CD14-positive monocyte (primary cell): ENCODE results near the gene RAB31. TPM values are rescaled to one million over a fixed set of nuclear protein-coding genes. Genes with fewer than 3 reads are reported as not detected.

Experiments used
- DNase-seq, 3 donors: peaks; one replicate each; pipeline ENCODE4 v3.0.0-alpha.2; 2011 to 2022
- H2AFZ ChIP-seq: 2 replicates; pipeline ENCODE4 v1.6.0; 2012; ENCODE audit warnings: mild to moderate bottlenecking, low read depth, low read length, inconsistent platforms; ENCODE audit not compliant: insufficient read depth, poor library complexity, severe bottlenecking
- H3K27ac ChIP-seq, 2 donors: 1 replicate in 1 of 2; 2 replicates in 1 of 2; pipeline ENCODE4 v1.5.1; 2012 to 2013; ENCODE audit warnings: low read length in 2 of 2, control low read depth in 1 of 2, inconsistent platforms in 1 of 2, low read depth in 1 of 2, mild to moderate bottlenecking in 1 of 2
- H3K27me3 ChIP-seq, 2 donors: one replicate each; pipeline versions ENCODE4 v1.6.0 to v1.6.1; 2011 to 2013; ENCODE audit warnings: low read length in 2 of 2; ENCODE audit not compliant: control insufficient read depth in 2 of 2, insufficient read depth in 2 of 2
- H3K36me3 ChIP-seq, 2 donors: replicated peaks in 1 of 2; 1 replicate in 1 of 2; 2 replicates in 1 of 2; pipeline versions ENCODE4 v1.5.1 to v1.6.1; 2012 to 2013; ENCODE audit warnings: low read length in 2 of 2, control low read depth in 1 of 2, inconsistent platforms in 1 of 2, mild to moderate bottlenecking in 1 of 2; ENCODE audit not compliant: insufficient read depth in 2 of 2, control insufficient read depth in 1 of 2
- H3K4me1 ChIP-seq, 2 donors: 1 replicate in 1 of 2; 2 replicates in 1 of 2; pipeline versions ENCODE4 v1.5.1 to v1.6.1; 2012 to 2013; ENCODE audit warnings: low read length in 2 of 2, control low read depth in 1 of 2, inconsistent platforms in 1 of 2, mild to moderate bottlenecking in 1 of 2, moderate library complexity in 1 of 2; ENCODE audit not compliant: insufficient read depth in 2 of 2, control insufficient read depth in 1 of 2
- H3K4me2 ChIP-seq: replicated peaks from 2 replicates; pipeline ENCODE3; 2012; ENCODE audit warnings: low read length, moderate library complexity, mild to moderate bottlenecking; ENCODE audit not compliant: poor library complexity, severe bottlenecking; ENCODE audit errors: extremely low read depth
- H3K4me3 ChIP-seq, 3 experiments: fragments of 200-600 bp in 1 of 3; sonication (generic) in 1 of 3; replicated peaks in 1 of 3; 1 replicate in 2 of 3; 2 replicates in 1 of 3; pipeline ENCODE4 v1.5.1; 2011 to 2013; ENCODE audit warnings: low read length in 3 of 3, mild to moderate bottlenecking in 3 of 3, control low read depth in 2 of 3, low read depth in 2 of 3, inconsistent platforms in 1 of 3, moderate library complexity in 1 of 3
- H3K79me2 ChIP-seq: 2 replicates; pipeline ENCODE4 v1.6.0; 2012; ENCODE audit warnings: mild to moderate bottlenecking, control low read depth, inconsistent platforms, low read length, moderate library complexity; ENCODE audit not compliant: insufficient read depth
- H3K9ac ChIP-seq: 2 replicates; pipeline ENCODE4 v1.6.0; 2017; ENCODE audit warnings: low read length, mild to moderate bottlenecking; ENCODE audit not compliant: insufficient read depth, poor library complexity, severe bottlenecking
- H3K9me3 ChIP-seq, 2 donors: replicated peaks in 1 of 2; 1 replicate in 1 of 2; 2 replicates in 1 of 2; pipeline versions ENCODE4 v1.5.1 to v1.6.1; 2012 to 2013; ENCODE audit warnings: low read length in 2 of 2, control low read depth in 1 of 2; ENCODE audit not compliant: control insufficient read depth in 1 of 2, insufficient read depth in 1 of 2
- H4K20me1 ChIP-seq: 2 replicates; pipeline ENCODE4 v1.6.0; 2012; ENCODE audit warnings: mild to moderate bottlenecking, low read length, control low read depth, moderate library complexity; ENCODE audit not compliant: insufficient read depth
- H3K27ac Mint-ChIP-seq, 7 donors: one replicate each; pipeline ENCODE4 v1.8.0; 2020; ENCODE audit warnings: mild to moderate bottlenecking in 7 of 7, mixed read lengths in 7 of 7, moderate library complexity in 6 of 7, inconsistent platforms in 2 of 7
- H3K27me3 Mint-ChIP-seq, 3 donors: one replicate each; pipeline ENCODE4 v1.8.0; 2021 to 2022; ENCODE audit warnings: low read depth in 3 of 3, mild to moderate bottlenecking in 3 of 3, mixed read lengths in 3 of 3, moderate library complexity in 3 of 3, inconsistent platforms in 1 of 3
- H3K36me3 Mint-ChIP-seq, 2 donors: one replicate each; pipeline ENCODE4 v1.8.0; 2020; ENCODE audit warnings: mixed read lengths in 2 of 2, inconsistent platforms in 1 of 2, mild to moderate bottlenecking in 1 of 2
- H3K4me1 Mint-ChIP-seq: one replicate; pipeline ENCODE4 v1.8.0; 2020; ENCODE audit warnings: mild to moderate bottlenecking, mixed read lengths
- H3K4me3 Mint-ChIP-seq, 2 donors: one replicate each; pipeline ENCODE4 v1.8.0; 2020; ENCODE audit warnings: mild to moderate bottlenecking in 2 of 2, mixed read lengths in 2 of 2, moderate library complexity in 1 of 2
- H3K9me3 Mint-ChIP-seq, 7 donors: one replicate each; pipeline ENCODE4 v1.8.0; 2020 to 2022; ENCODE audit warnings: mixed read lengths in 7 of 7, mild to moderate bottlenecking in 6 of 7, moderate library complexity in 6 of 7, inconsistent platforms in 2 of 7
- WGBS: methylation state at CpG from one replicate; pipeline ENCODE4 v1.1.5; 2013; ENCODE audit warnings: missing lambda C conversion rate; ENCODE audit not compliant: insufficient coverage; 5-methylcytosine and 5-hydroxymethylcytosine counted together
- intact Hi-C, 2 donors: fragments of 100-400 bp; cut with micrococcal nuclease; formaldehyde crosslinking; loops; one replicate each; pipeline versions ENCODE4 v1.15.0 to v1.15.1; 2023
- polyA plus RNA-seq, 3 donors: library from polyadenylated mRNA; depleted of rRNA in 1 of 3; unstranded in 2 of 3; stranded (reverse) in 1 of 3; fragments of 300-500 nt in 2 of 3; fragments of >200 nt in 1 of 3; fragmentation: Illumina TruSeq in 2 of 3; gene quantifications; 1 replicate in 2 of 3; 2 replicates in 1 of 3; pipeline ENCODE4 v1.2.3, GENCODE V29; 2012 to 2021
- TF ChIP-seq, protein P1 (sequence below): fragments of 200-600 bp; IDR thresholded peaks from one replicate; pipeline ENCODE4 v1.8.0; 2022; ENCODE audit warnings: antibody characterized with exemption, mild to moderate bottlenecking

RAB31 gene
- polyA plus RNA-seq, 3 donors = 106 to 367 (median 348) TPM

DNA sequence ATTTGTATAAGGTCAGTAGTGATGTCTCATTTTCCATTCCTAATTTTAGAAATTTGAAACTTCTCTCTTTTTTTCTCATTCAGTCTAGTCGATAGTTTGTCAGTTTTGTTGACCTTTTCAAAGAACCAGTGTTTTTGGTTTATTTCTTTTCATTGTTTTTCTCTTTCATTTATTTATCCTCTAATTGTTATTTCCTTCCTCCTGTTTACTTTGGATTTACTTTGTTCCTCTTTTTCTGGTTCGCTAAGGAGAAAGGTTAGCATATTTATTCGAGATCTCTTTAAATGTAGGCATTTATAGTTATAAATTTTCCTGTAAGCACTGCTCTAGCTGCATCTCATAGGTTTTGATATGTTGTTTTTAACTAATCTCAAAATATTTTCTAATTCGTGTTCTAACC lies 112.6 kb downstream of the RAB31 start:
- intact Hi-C loops = loop anchor here in 1 of 2 donors (10.0 kb wide), 1 partner anchor 206 kb away; the partner anchor contains the start of gene PPP4R1
- Mint-ChIP-seq H3K4me3 (no peak overlapping the region), H3K27ac (peak overlapping the region in 1 of 7 donors; percentile 35), H3K36me3 (peaks cover 38 to 46% of the 10 kb centered on the region in 2 donors), H3K27me3 (no peaks in the 10 kb centered on the region), H3K4me1 (peaks cover 16% of the 10 kb centered on the region), H3K9me3 (peaks cover 0 to 2% (median 0%) of the 10 kb centered on the region in 7 donors)
- H3K4me2 ChIP-seq = no peak overlapping the region
- H3K27ac ChIP-seq = no peak overlapping the region
- TF ChIP-seq, protein P1, sequence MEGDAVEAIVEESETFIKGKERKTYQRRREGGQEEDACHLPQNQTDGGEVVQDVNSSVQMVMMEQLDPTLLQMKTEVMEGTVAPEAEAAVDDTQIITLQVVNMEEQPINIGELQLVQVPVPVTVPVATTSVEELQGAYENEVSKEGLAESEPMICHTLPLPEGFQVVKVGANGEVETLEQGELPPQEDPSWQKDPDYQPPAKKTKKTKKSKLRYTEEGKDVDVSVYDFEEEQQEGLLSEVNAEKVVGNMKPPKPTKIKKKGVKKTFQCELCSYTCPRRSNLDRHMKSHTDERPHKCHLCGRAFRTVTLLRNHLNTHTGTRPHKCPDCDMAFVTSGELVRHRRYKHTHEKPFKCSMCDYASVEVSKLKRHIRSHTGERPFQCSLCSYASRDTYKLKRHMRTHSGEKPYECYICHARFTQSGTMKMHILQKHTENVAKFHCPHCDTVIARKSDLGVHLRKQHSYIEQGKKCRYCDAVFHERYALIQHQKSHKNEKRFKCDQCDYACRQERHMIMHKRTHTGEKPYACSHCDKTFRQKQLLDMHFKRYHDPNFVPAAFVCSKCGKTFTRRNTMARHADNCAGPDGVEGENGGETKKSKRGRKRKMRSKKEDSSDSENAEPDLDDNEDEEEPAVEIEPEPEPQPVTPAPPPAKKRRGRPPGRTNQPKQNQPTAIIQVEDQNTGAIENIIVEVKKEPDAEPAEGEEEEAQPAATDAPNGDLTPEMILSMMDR = no peak
- DNase-seq = no peak
- peaks cover 25 to 48% of the 10 kb centered on the region in 2 donors for H3K36me3 ChIP-seq
- peaks cover 26 to 39% of the 10 kb centered on the region in 2 donors for H3K4me1 ChIP-seq
- no CpG with 5 or more reads among the region's 4 CpGs for WGBS
- no peaks in the 10 kb centered on the region for H3K27me3 ChIP-seq
- no peak overlapping the region for H3K9ac ChIP-seq
- peaks cover 58% of the 10 kb centered on the region for H3K79me2 ChIP-seq
- H3K4me3 ChIP-seq = no peak overlapping the region
- peaks cover 11% of the 10 kb centered on the region for H4K20me1 ChIP-seq
- no peaks in the 10 kb centered on the region for H3K9me3 ChIP-seq
- no peak overlapping the region for H2AFZ ChIP-seq

DNA sequence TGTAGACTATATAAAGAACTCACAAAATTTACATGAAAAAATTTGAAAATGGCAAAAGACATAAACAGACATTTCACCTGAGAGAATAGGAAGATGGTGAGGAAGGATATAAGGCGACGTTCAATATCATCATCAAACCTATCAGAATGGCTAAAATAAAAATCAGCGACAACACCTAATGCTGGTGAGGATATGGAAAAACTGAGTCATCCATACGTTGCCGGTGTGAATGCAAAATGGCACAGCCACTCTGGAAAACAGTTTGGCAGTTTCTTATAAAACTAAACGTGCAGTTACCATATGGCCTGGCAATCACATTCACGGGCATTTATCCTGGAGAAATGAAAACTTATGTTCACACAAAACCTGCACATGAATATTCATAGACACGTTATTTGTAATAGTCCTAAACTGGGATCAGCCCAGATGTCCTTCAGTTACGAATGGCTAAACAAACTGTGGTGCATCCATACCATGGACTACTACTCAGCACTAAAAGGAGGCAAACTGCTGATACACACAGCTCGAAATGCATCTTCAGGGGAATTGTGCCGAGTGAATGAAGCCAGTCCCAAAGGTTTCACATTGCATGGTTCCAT lies 114.6 kb downstream of the RAB31 start:
- Histone ChIP-seq H3K9ac (no peak overlapping the region), H3K79me2 (peaks cover 52% of the 10 kb centered on the region), H3K4me1 (peaks cover 46 to 59% of the 10 kb centered on the region in 2 donors), H3K4me2 (no peak overlapping the region), H3K27ac (peak overlapping the region in 1 of 2 donors; percentile 94), H3K4me3 (no peak overlapping the region), H2AFZ (no peak overlapping the region), H3K36me3 (peaks cover 11 to 29% of the 10 kb centered on the region in 2 donors), H4K20me1 (peaks cover under 1% of the 10 kb centered on the region), H3K9me3 (no peaks in the 10 kb centered on the region), H3K27me3 (no peaks in the 10 kb centered on the region)
- Mint-ChIP-seq H3K27ac (peak overlapping the region in 1 of 7 donors; percentile 25), H3K9me3 (peaks cover 0 to 2% (median 0%) of the 10 kb centered on the region in 7 donors), H3K4me3 (no peak overlapping the region), H3K4me1 (peaks cover 16% of the 10 kb centered on the region), H3K27me3 (no peaks in the 10 kb centered on the region), H3K36me3 (peaks cover 22 to 31% of the 10 kb centered on the region in 2 donors)
- intact Hi-C loops = loop anchor here in 1 of 2 donors (10.0 kb wide), 1 partner anchor 208 kb away; the partner anchor contains the start of gene PPP4R1
- no peak for DNase-seq
- WGBS = 93% methylated on average over 5 of the region's 11 CpGs
- TF ChIP-seq, protein P1 = no peak
